ENCODE results near the gene FSIP1.

FSIP1 gene

DNA sequence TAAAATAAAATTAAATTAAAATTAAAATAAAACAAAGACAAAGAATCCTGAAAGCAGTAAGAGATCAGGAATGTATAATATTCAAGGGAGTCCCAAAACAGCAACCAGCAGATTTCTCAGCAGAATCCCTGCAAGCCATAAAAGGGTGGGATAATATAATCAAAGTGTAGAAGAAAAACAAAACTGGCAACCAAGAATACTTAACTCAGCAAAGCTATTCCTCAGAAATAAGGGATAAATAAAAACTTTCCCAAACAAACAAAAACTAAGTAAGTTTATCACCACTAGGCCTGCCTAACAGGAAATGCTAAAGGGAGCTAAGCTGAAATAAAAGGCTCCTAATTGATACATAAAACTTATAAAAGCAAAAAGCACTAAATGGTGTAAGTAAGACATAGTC, 172.0 kb downstream of the FSIP1 start:
- Histone ChIP-seq H3K79me2 (ENCODE audit: control insufficient read depth, low read length) (no peaks in the 10 kb centered on the region), H3K4me2 (ENCODE audit: low read length) (no peak overlapping the region), H3F3A (ENCODE audit: control insufficient read depth, insufficient read depth) (no peaks in the 10 kb centered on the region), H4K20me1 (ENCODE audit: control insufficient read depth, insufficient read depth, low read depth, low read length) (no peaks in the 10 kb centered on the region), H3K4me3 (ENCODE audit: low read length) (no peak overlapping the region), H3K27me3 (ENCODE audit: control insufficient read depth, low read length) (no peaks in the 10 kb centered on the region), H3K27ac (ENCODE audit: low read depth, low read length) (no peak overlapping the region), H3K4me1 (ENCODE audit: control insufficient read depth, low read length) (no peaks in the 10 kb centered on the region), H3K9me2 (replicated peaks; ENCODE audit: control insufficient read depth, low read length) (no peaks in the 10 kb centered on the region), H3K9me3 (ENCODE audit: control insufficient read depth, insufficient read depth, low read length) (no peaks in the 10 kb centered on the region), H3K36me3 (ENCODE audit: control insufficient read depth, low read length) (no peaks in the 10 kb centered on the region)
- TF ChIP-seq CTCF (IDR thresholded peaks at IDR 0.05; ENCODE audit: low read depth, low read length, poor library complexity, severe bottlenecking) (no peak), EZH2phosphoT487 (IDR thresholded peaks at IDR 0.05; ENCODE audit: borderline replicate concordance, low read length) (no peak)

DNA sequence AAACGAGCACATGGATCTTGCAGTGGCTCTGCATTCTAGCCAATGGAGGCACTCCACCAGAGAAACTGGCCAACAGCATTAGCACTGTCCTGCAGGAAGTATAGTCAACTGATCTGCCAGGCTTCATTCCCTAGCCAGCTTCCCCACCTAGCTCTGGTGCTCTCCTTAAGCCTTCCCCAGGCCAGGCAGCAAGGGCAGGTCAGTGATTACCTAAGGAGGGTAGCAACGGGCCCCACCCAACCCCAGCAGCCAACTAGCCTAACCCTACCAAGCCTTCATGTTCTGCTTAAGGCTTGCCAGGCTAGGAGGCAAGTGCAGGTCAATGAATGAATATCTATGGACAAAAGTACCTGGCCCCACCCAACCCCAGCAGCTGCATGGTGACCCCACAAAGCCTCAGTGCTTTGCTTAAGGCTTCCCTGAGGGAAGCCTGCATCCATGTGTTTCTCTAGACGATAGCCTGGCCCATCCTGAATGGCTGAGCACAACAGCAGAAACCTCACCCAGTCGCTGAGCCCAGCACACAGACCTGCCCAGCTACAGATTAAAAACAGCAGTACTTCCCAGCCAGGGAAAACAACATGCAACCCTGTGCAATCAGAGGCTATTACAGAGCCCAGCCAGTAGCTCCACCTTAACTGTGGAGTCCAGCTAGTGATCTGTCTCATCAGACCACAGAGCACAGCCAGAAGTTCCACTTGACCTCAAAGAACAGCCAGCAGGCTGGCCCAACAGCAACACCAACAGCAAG, 173.3 kb downstream of the FSIP1 start:
- Histone ChIP-seq H3K4me2 (ENCODE audit: low read length) (no peak overlapping the region), H3K27ac (ENCODE audit: low read depth, low read length) (no peak overlapping the region), H3K9me2 (replicated peaks; ENCODE audit: control insufficient read depth, low read length) (no peaks in the 10 kb centered on the region), H3K79me2 (ENCODE audit: control insufficient read depth, low read length) (no peaks in the 10 kb centered on the region), H3F3A (ENCODE audit: control insufficient read depth, insufficient read depth) (no peaks in the 10 kb centered on the region), H3K36me3 (ENCODE audit: control insufficient read depth, low read length) (no peaks in the 10 kb centered on the region), H3K4me1 (ENCODE audit: control insufficient read depth, low read length) (no peaks in the 10 kb centered on the region), H3K4me3 (ENCODE audit: low read length) (no peak overlapping the region), H4K20me1 (ENCODE audit: control insufficient read depth, insufficient read depth, low read depth, low read length) (no peaks in the 10 kb centered on the region), H3K27me3 (ENCODE audit: control insufficient read depth, low read length) (no peaks in the 10 kb centered on the region), H3K9me3 (ENCODE audit: control insufficient read depth, insufficient read depth, low read length) (no peaks in the 10 kb centered on the region)
- TF ChIP-seq CTCF (IDR thresholded peaks at IDR 0.05; ENCODE audit: low read depth, low read length, poor library complexity, severe bottlenecking) (no peak), EZH2phosphoT487 (IDR thresholded peaks at IDR 0.05; ENCODE audit: borderline replicate concordance, low read length) (no peak)

GRCh38 chr15:39608185-39609139, 174.2 kb downstream of the FSIP1 start:
- H3K27ac ChIP-seq (ENCODE audit: low read depth, low read length) = no peak overlapping the region
- H3K9me2 ChIP-seq (replicated peaks; ENCODE audit: control insufficient read depth, low read length) = no peaks in the 10 kb centered on the region
- H4K20me1 ChIP-seq (ENCODE audit: control insufficient read depth, insufficient read depth, low read depth, low read length) = no peaks in the 10 kb centered on the region
- no peak overlapping the region for H3K4me2 ChIP-seq (ENCODE audit: low read length)
- no peaks in the 10 kb centered on the region for H3K4me1 ChIP-seq (ENCODE audit: control insufficient read depth, low read length)
- H3K4me3 ChIP-seq (ENCODE audit: low read length) = no peak overlapping the region
- no peaks in the 10 kb centered on the region for H3F3A ChIP-seq (ENCODE audit: control insufficient read depth, insufficient read depth)
- H3K79me2 ChIP-seq (ENCODE audit: control insufficient read depth, low read length) = no peaks in the 10 kb centered on the region
- no peak for TF ChIP-seq CTCF (IDR thresholded peaks at IDR 0.05; ENCODE audit: low read depth, low read length, poor library complexity, severe bottlenecking)
- TF ChIP-seq EZH2phosphoT487 (IDR thresholded peaks at IDR 0.05; ENCODE audit: borderline replicate concordance, low read length) = no peak
- H3K9me3 ChIP-seq (ENCODE audit: control insufficient read depth, insufficient read depth, low read length) = no peaks in the 10 kb centered on the region
- no peaks in the 10 kb centered on the region for H3K36me3 ChIP-seq (ENCODE audit: control insufficient read depth, low read length)
- no peaks in the 10 kb centered on the region for H3K27me3 ChIP-seq (ENCODE audit: control insufficient read depth, low read length)

All from DOHH2 (cell line).